SK-N-SH treated with all-trans-retinoic acid at 6 μM for 48 hours (cell line): ENCODE measurements around the gene ACMSD.

Experiments used
- ATAC-seq: fragments of 200-7000 bp; cut with Tn5 transposase; 3 replicates; pipeline ENCODE4 v1.9.1; 2020; ENCODE audit warnings: mild to moderate bottlenecking, moderate library complexity
- ARNTL ChIP-seq: fragments of 450-650 bp; formaldehyde crosslinking; IDR thresholded peaks from 2 replicates; pipeline ENCODE4 v1.5.0; 2020; ENCODE audit warnings: low read depth, mild to moderate bottlenecking, moderate library complexity, borderline replicate concordance
- BACH2 ChIP-seq: fragments of 250-450 bp; sonication (Bioruptor Pico); IDR thresholded peaks from 2 replicates; pipeline ENCODE4 v1.9.0; 2021; ENCODE audit warnings: mild to moderate bottlenecking, borderline replicate concordance
- CREB5 ChIP-seq: fragments of 250-450 bp; sonication (Bioruptor Pico); IDR thresholded peaks from 2 replicates; pipeline ENCODE4 v1.5.1; 2020; ENCODE audit warnings: low read depth, mild to moderate bottlenecking, moderate library complexity
- CSRNP3 ChIP-seq: fragments of 250-450 bp; sonication (Bioruptor Pico); IDR thresholded peaks from 2 replicates; pipeline ENCODE4 v1.5.1; 2021; ENCODE audit warnings: mild to moderate bottlenecking, moderate library complexity
- ESRRG ChIP-seq: fragments of 250-450 bp; sonication (Bioruptor Pico); IDR thresholded peaks from 2 replicates; pipeline ENCODE4 v1.6.1; 2021; ENCODE audit warnings: mild to moderate bottlenecking
- OSR1 ChIP-seq: fragments of 250-450 bp; sonication (Bioruptor Pico); IDR thresholded peaks from 2 replicates; pipeline ENCODE4 v1.8.0; 2022; ENCODE audit warnings: moderate library complexity, mild to moderate bottlenecking, inconsistent platforms
- PATZ1 ChIP-seq: fragments of 250-450 bp; sonication (Bioruptor Pico); IDR thresholded peaks from 2 replicates; pipeline ENCODE4 v1.8.0; 2020; ENCODE audit warnings: mild to moderate bottlenecking, moderate library complexity, borderline replicate concordance
- POU6F1 ChIP-seq: fragments of 250-450 bp; sonication (Bioruptor Pico); IDR thresholded peaks from 2 replicates; pipeline ENCODE4 v1.8.0; 2021; ENCODE audit warnings: low read depth, mild to moderate bottlenecking, moderate library complexity, borderline replicate concordance
- RARB ChIP-seq: fragments of 250-450 bp; sonication (Bioruptor Pico); IDR thresholded peaks from 2 replicates; pipeline ENCODE4 v1.8.0; 2021; ENCODE audit warnings: mild to moderate bottlenecking, moderate library complexity
- SNAI2 ChIP-seq: fragments of 250-450 bp; sonication (Bioruptor Pico); IDR thresholded peaks from 2 replicates; pipeline ENCODE4 v1.5.0; 2020; ENCODE audit warnings: mild to moderate bottlenecking, moderate library complexity
- TCF4 ChIP-seq: fragments of 250-450 bp; sonication (Bioruptor Pico); IDR thresholded peaks from 2 replicates; pipeline ENCODE4 v1.8.0; 2021; ENCODE audit warnings: mild to moderate bottlenecking, moderate library complexity, borderline replicate concordance
- TOX ChIP-seq: fragments of 250-450 bp; sonication (Bioruptor Pico); IDR thresholded peaks from 2 replicates; pipeline ENCODE4 v1.8.0; 2021; ENCODE audit warnings: mild to moderate bottlenecking, moderate library complexity, borderline replicate concordance
- TSHZ2 ChIP-seq: fragments of 250-450 bp; sonication (Bioruptor Pico); IDR thresholded peaks from 2 replicates; pipeline ENCODE4 v1.5.0; 2020; ENCODE audit warnings: mild to moderate bottlenecking, moderate library complexity
- ZC3H10 ChIP-seq: fragments of 250-450 bp; sonication (Bioruptor Pico); IDR thresholded peaks from 2 replicates; pipeline ENCODE4 v1.5.1; 2021; ENCODE audit warnings: mild to moderate bottlenecking, moderate library complexity
- ZFP3 ChIP-seq: fragments of 250-450 bp; sonication (Bioruptor Pico); IDR thresholded peaks from 2 replicates; pipeline ENCODE4 v1.5.0; 2020; ENCODE audit warnings: mild to moderate bottlenecking, moderate library complexity
- ZNF70 ChIP-seq: fragments of 450-650 bp; formaldehyde crosslinking; IDR thresholded peaks from 2 replicates; pipeline ENCODE4 v1.5.0; 2020; ENCODE audit warnings: mild to moderate bottlenecking, moderate library complexity
- ZNF8 ChIP-seq: fragments of 450-650 bp; formaldehyde crosslinking; IDR thresholded peaks from 2 replicates; pipeline ENCODE4 v1.5.0; 2020; ENCODE audit warnings: mild to moderate bottlenecking, moderate library complexity

Gene ACMSD

GRCh38 chr2:134862674-134863073 is 24.3 kb downstream of the ACMSD start:
- ATAC-seq, result no peak
- TF ChIP-seq PATZ1 (CRISPR knock-in tag) (no peak), ARNTL (no peak), TSHZ2 (CRISPR knock-in tag) (no peak), BACH2 (no peak), POU6F1 (CRISPR knock-in tag) (no peak), OSR1 (no peak), RARB (no peak), ZC3H10 (CRISPR knock-in tag) (no peak), TCF4 (no peak), ZFP3 (CRISPR knock-in tag) (no peak)

GRCh38 chr2:134863446-134863845 is 25.0 kb downstream of the ACMSD start:
- TF ChIP-seq CSRNP3 (CRISPR knock-in tag) (no peak), TOX (CRISPR knock-in tag) (no peak)
- TF ChIP-seq, all 23 proteins: peak for 0
- ATAC-seq, result no peak

GRCh38 chr2:134865067-134865787 is 26.8 kb downstream of the ACMSD start:
- ATAC-seq, result no peak
- no peak for TF ChIP-seq SNAI2 (CRISPR knock-in tag)
- TF ChIP-seq PATZ1 (CRISPR knock-in tag), result no peak
- TF ChIP-seq, all 23 proteins: peak for 0

GRCh38 chr2:134866498-134867099 is 28.2 kb downstream of the ACMSD start:
- ATAC-seq, result no peak
- TF ChIP-seq BACH2 (no peak), OSR1 (no peak)

GRCh38 chr2:134869946-134870736 is 31.7 kb downstream of the ACMSD start:
- no peak for ATAC-seq
- no peak for TF ChIP-seq ESRRG (CRISPR knock-in tag)
- TF ChIP-seq POU6F1 (CRISPR knock-in tag), result no peak
- TF ChIP-seq CREB5, result no peak
- TF ChIP-seq ZNF8, result no peak
- TF ChIP-seq ZNF70 (CRISPR knock-in tag), result no peak
- TF ChIP-seq, all 23 proteins: peak for 0
